NCI-H2196 treated with DMSO at 0.1 percent for 48 hours (cell line): ENCODE results near the gene SAMD11.

Experiments used
- DNase-seq: peaks from one replicate; lab custom pipeline; 2025; ENCODE audit not compliant: unreplicated experiment; lab: John Stamatoyannopoulos, UW

SAMD11 gene

GRCh38 chr1:905071-905749 is 18.5 kb upstream of the SAMD11 start:
- no peak for DNase-seq

DNA sequence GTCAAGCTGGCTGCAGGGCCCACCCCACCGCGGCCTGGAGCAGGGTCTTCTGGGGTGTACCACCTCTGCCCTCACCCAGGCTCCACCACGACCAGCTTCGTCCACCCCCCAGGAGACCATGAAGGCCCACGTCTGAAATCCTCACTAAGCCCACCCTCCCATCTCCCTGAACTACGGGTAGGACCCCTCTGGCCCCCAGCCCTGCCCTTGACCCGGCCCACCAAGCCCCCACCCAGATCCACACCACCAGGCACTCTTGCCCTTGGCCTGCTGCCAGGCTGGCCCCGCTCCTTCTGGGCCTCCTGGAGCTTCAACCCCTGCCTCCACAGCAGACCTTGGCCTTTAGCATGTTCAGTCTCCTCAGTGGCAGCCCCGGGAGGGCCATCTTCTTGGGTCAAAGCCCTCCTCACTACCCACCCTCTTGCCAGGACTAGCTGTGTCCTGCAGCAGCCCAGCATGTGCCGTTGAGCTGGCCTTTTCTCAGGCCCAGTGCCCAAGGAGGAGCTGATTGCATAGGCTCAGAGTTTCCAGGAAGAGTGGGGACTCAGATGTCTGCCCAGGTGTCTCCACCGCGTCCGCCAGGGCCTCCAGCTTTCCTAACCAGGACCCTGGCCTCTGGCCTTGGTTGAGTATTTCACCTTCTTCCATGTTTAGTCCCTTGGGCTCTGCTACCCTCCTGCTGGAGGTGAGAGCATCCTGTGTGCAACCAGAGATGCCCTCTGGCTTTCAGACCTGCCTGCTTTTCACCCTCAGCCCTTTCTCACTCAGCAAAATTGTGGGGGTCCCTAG is 17.7 kb upstream of the SAMD11 start:
- DNase-seq: no peak

GRCh38 chr1:906600-907420 is 16.9 kb upstream of the SAMD11 start:
- DNase-seq: no peak

- DNase-seq: no peak
Measured at GRCh38 chr1:907611-908451, 15.9 kb upstream of the SAMD11 start.

DNA sequence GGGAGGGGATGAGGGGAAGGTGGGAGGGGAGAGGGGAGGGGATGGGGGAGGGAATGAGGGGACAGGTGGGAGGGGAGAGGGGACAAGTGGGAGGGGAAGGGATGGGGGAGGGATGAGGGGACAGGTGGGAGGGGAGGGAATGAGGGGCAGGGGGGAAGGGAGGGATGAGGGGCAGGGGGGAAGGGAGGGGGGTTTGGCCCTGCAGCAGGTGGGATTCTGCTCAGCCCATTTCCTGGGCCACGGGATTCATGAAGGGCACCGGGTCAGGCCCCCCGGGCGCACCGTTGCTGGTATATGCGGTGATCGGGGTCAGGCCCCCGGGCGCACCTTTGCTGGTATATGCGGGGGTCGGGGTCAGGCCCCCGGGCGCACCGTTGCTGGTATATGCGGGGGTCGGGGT is 15.1 kb upstream of the SAMD11 start:
- DNase-seq: no peak

DNA sequence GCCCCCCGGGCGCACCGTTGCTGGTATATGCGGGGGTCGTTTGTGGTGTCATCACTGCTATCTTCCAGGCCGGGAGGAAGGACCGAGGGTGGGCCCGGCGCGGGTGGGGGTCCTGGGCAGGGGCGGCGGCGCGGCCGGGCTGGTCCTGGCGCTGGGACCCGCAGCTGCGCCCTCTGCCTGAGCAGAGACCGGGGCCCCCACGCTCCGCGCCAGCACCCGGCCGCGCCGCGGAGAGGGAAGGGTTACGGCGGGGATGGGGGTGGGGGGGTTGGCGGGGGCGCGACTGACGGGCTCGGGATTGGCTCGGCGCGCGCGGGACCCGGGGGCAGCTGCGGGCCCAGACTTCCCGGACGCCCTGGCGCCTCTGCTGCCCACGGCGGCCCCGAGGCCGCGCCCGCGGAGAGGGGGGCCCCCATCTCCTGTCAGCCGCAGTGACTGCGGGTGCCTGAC is 13.8 kb upstream of the SAMD11 start:
- DNase-seq: no peak

- no peak for DNase-seq
Measured at GRCh38 chr1:910311-910880, 13.3 kb upstream of the SAMD11 start.

GRCh38 chr1:910881-911721 is 12.6 kb upstream of the SAMD11 start:
- no peak for DNase-seq

- DNase-seq: no peak
Measured at GRCh38 chr1:911875-912739, 11.6 kb upstream of the SAMD11 start.

DNA sequence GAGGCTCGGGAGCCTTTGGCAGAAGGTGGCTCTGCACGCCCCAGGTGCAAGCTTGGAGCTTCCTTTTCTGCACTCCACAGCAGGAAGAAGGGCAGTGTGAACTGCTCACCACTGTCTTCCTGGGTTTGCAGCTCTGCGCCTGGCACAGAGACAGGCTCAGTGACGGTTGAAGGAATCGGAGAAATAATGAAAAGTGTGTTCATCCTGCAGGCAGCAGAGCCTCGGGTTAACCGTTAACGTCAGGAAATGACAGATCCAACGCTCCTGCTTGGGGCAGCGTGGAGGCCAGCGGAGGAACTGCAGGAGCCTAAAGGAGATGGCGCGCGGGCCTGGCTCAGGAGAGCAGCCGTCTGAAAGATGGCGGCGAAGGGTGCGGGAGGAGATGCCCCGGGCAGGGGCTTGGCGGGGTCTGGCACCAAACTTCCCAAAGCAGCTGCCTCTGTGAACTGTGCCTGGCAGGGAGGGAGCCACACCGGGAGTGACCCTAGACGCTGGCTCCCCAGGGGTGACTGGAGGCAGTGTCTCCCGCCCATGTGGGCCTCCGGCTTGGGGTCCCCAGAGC is 10.9 kb upstream of the SAMD11 start:
- DNase-seq: no peak

GRCh38 chr1:913491-914130 is 10.1 kb upstream of the SAMD11 start:
- DNase-seq: no peak

DNA sequence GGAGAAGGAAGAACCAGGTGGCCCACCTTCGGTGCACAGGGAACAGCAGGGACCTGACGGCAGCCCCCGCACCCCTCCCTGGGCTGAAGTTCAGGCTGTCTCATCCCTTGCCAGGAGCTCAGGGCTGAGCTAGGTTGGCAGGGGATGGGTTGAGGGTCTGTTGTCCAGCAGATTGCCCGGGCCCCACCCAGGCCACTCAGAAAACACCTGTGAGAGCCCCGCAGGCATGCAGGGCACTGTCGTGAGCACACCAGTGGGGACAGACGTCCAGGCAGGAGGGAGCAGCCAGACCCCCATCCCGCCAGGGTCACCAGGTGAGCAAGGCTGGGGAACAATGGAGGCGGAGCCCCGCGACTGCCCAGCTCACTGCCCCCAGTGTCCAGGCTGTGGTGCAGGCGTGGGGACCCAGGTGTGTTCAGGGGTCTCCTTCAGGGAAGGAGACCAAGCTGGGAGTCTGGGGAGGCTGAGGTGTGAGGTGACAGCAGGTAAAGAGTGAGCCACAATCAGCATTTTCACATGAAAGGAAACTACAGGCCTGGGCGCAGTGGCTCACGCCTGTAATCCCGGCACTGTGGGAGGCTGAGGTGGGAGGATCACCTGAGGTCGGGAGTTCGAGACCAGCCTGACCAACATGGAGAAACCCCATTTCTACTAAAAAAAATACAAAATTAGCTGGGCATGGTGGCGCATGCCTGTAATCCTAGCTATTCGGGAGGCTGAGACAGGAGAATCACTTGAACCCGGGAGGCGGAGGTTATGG is 9.4 kb upstream of the SAMD11 start:
- no peak for DNase-seq

DNA sequence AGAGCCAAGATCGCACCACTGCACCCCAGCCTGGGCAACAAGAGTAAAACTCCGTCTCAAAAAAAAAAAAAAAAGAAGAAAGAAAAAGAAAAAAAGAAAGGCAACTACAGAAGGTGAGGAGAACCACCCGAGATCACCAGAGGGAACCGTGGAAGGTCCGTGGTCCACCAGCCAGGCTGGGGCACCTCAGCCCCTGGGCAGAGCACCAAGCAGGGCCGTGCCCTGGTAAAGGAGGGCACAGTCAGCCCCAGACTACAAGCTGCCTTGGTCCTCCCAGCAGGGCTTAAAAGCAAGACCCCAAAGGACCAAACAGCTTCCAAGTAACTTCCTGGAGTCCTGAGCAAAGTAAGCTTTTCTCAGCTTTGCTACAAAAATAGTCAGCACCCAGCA is 8.8 kb upstream of the SAMD11 start:
- DNase-seq: no peak

DNA sequence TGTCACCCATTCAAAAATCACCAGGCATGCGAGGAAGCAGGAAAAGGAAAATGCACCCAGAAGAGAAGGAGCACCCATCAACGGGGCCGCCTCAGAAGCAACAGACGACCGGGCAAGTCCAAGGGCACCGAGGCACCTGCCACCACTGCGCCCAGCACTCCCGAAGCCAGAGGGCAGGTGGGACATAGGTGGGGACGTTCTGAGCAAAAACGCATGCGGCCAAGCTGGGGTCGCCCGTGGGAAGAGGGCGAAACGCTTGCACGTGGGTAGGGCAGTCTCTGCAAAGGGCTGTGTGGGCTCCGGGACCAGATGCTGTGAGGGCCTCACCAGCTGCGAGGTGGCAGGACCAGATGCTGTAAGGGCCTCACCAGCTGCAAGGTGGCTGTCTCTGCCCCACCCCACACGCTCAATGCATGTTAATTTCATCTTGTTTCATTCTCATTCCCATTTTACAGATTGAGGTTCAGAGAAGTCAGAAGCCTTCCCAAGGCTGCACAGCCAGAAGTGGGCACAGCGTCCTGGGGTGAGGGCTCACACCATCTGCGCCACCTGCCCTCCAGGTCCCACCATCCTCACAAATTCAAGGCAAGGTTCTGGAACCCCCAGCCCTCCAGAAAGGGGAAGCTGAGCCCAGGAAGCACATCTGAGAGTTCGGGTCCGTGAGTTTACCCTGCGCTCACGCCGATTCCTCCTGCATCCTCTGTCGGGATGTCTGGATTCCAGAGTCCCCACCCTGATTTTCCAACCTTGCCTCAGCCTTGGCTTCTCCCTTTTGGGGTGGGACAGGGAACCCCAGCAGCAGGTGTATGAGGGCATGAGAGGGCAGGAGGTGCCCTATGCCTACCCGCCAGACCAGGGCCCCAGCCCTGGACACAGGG is 8.2 kb upstream of the SAMD11 start:
- DNase-seq: no peak

- no peak for DNase-seq
Measured at GRCh38 chr1:916173-917075, 7.3 kb upstream of the SAMD11 start.
